Measurements from ENCODE around the gene MOK. TPM values are rescaled to one million over a fixed set of nuclear protein-coding genes. Genes with fewer than 3 reads are reported as not detected.
A peak's percentile ranks its signal among the peaks of the same experiment; 100 is the strongest.

The MOK gene
- total RNA-seq, 6 experiments from 2014 or later: 2.7 to 4.7 (median 3.8) TPM

DNA sequence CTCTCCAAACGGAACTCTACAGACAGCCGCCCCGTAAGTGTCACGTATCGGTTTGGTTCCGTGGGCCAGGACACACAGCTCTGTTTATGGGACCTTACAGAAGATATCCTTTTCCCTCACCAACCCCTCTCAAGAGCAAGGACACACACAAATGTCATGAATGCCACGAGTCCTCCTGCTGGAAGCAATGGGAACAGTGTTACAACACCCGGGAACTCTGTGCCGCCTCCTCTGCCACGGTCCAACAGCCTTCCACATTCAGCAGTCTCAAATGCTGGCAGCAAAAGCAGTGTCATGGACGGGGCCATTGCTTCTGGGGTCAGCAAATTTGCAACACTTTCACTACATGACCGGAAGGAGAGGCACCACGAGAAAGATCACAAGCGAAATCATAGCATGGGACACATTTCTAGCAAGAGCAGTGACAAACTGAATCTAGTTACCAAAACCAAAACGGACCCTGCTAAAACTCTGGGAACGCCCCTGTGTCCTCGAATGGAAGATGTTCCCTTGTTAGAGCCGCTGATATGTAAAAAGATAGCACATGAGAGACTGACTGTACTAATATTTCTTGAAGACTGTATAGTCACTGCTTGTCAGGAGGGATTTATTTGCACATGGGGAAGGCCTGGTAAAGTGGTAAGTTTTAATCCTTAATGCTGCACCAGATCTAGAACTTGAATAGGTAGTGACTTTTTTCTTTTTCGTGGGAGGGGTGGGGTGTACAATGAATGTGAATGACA lies 95.6 kb downstream of the MOK start:
- no peaks in the 10 kb centered on the region for H3K9me3 ChIP-seq
- H3K4me3 ChIP-seq: no peak overlapping the region
- TF ChIP-seq, protein P1, sequence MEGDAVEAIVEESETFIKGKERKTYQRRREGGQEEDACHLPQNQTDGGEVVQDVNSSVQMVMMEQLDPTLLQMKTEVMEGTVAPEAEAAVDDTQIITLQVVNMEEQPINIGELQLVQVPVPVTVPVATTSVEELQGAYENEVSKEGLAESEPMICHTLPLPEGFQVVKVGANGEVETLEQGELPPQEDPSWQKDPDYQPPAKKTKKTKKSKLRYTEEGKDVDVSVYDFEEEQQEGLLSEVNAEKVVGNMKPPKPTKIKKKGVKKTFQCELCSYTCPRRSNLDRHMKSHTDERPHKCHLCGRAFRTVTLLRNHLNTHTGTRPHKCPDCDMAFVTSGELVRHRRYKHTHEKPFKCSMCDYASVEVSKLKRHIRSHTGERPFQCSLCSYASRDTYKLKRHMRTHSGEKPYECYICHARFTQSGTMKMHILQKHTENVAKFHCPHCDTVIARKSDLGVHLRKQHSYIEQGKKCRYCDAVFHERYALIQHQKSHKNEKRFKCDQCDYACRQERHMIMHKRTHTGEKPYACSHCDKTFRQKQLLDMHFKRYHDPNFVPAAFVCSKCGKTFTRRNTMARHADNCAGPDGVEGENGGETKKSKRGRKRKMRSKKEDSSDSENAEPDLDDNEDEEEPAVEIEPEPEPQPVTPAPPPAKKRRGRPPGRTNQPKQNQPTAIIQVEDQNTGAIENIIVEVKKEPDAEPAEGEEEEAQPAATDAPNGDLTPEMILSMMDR (IDR thresholded peaks at IDR 0.05): peak; percentile 26 to 45 (median 35)
- no peak for TF ChIP-seq POLR2A (IDR thresholded peaks at IDR 0.05)
- ATAC-seq: peak; percentile 73 to 94 (median 90)
- H3K4me1 ChIP-seq: no peaks in the 10 kb centered on the region
- DNase-seq: peak in 2 of 3 donors; percentile 64 to 76
- intact Hi-C loops (cut with DNase I): no loop called here
- no peaks in the 10 kb centered on the region for H3K27me3 ChIP-seq
- H3K27ac ChIP-seq: no peak overlapping the region
- peaks cover 0 to 9% (median 2%) of the 10 kb centered on the region in 4 donors for H3K36me3 ChIP-seq
- WGBS (ENCODE audit: insufficient coverage, low coverage, low lambda C conversion rate, missing lambda C conversion rate): 58% methylated on average over 19 of the region's 19 CpGs

DNA sequence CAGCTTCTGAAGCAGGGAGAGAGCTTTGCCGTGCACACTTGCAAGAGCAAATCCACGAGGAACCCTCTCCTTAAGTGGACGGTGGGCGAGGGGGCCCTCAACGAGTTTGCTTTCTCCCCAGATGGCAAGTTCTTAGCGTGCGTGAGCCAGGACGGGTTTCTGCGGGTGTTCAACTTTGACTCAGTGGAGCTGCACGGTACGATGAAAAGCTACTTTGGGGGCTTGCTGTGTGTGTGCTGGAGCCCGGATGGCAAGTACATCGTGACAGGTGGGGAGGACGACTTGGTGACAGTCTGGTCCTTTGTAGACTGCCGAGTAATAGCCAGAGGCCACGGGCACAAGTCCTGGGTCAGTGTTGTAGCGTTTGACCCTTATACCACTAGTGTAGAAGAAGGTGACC lies 96.2 kb downstream of the MOK start:
- H3K27me3 ChIP-seq: no peaks in the 10 kb centered on the region
- H3K27ac ChIP-seq: no peak overlapping the region
- no peak for ATAC-seq
- no peaks in the 10 kb centered on the region for H3K4me1 ChIP-seq
- intact Hi-C loops (cut with DNase I): no loop called here
- no peak overlapping the region for H3K4me3 ChIP-seq
- whole genome bisulfite sequencing (ENCODE audit: insufficient coverage, low coverage, low lambda C conversion rate, missing lambda C conversion rate): 86% methylated on average over 10 of the region's 17 CpGs
- peaks cover 0 to 11% (median 2%) of the 10 kb centered on the region in 4 donors for H3K36me3 ChIP-seq
- TF ChIP-seq, protein P1 (IDR thresholded peaks at IDR 0.05): no peak
- no peak for TF ChIP-seq POLR2A (IDR thresholded peaks at IDR 0.05)
- no peaks in the 10 kb centered on the region for H3K9me3 ChIP-seq
- no peak for DNase-seq

DNA sequence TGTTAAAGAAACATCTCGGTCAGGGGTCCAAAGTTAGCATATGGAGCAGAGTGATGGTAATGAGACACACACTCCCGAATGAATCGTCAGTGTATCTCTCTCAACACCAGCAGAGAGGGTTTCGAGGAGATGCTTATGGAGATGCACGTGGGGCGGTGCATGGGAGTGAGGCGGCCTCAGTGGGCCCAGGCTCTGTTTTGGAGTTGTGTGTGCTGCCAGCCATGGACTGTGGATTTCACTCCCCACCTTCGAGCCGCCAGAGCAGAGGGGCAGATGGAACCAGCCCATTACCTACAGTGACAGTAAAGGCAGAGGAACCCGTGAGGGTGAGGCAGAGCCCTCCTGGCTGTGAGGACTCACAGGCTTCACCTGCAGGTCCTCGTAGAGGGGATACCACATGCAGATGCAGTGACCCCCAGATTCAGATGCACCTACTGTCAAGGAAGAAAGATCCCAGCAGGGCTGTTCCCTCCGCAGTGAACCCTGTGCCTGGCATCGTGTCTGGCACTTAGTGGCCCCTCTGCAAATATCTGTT lies 97.1 kb downstream of the MOK start:
- H3K4me1 ChIP-seq: no peaks in the 10 kb centered on the region
- H3K27me3 ChIP-seq: no peaks in the 10 kb centered on the region
- 91% methylated on average over 7 of the region's 13 CpGs for WGBS (ENCODE audit: insufficient coverage, low coverage, low lambda C conversion rate, missing lambda C conversion rate)
- intact Hi-C loops (cut with DNase I): no loop called here
- no peak for ATAC-seq
- no peaks in the 10 kb centered on the region for H3K9me3 ChIP-seq
- H3K4me3 ChIP-seq: no peak overlapping the region
- H3K27ac ChIP-seq: no peak overlapping the region
- DNase-seq: no peak
- no peak for TF ChIP-seq POLR2A (IDR thresholded peaks at IDR 0.05)
- TF ChIP-seq, protein P1 (IDR thresholded peaks at IDR 0.05): no peak
- H3K36me3 ChIP-seq: peaks cover 0 to 11% (median 2%) of the 10 kb centered on the region in 4 donors

DNA sequence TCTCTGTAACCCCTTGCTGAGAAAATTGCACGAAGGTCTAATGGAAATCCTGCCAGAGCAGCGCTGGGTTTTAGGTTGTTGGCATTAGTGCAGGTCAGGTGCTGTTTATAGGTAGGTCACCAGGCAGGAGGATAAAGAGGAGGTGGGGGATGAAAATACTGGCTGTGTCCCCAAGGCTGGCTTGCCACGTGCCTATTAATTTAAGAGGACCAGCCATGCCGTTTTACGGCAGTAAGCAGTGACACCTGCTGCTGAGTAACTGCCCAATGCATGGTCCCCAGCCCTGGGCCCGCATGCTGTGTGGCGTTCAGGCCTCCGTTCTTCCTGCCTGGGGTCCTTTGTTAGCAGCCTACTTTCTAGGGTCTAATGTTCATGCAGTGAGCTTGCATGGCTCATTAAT lies 98.0 kb downstream of the MOK start:
- ATAC-seq (no peak), DNase-seq (no peak)
- TF ChIP-seq, protein P1 (IDR thresholded peaks at IDR 0.05): no peak
- no peak for TF ChIP-seq POLR2A (IDR thresholded peaks at IDR 0.05)
- intact Hi-C loops (cut with DNase I): no loop called here
- Histone ChIP-seq H3K9me3 (no peaks in the 10 kb centered on the region), H3K36me3 (peaks cover 0 to 11% (median 2%) of the 10 kb centered on the region in 4 donors), H3K27me3 (no peaks in the 10 kb centered on the region), H3K27ac (no peak overlapping the region), H3K4me3 (no peak overlapping the region), H3K4me1 (no peaks in the 10 kb centered on the region)
- 78% methylated on average over 5 of the region's 8 CpGs for WGBS (ENCODE audit: insufficient coverage, low coverage, low lambda C conversion rate, missing lambda C conversion rate)
